Peyer's patch (tissue), 4 donors: Measurements from ENCODE around the gene LRBA.

Experiments used
- CTCF ChIP-seq, 6 experiments: fragments of 450-650 bp in 4 of 6; fragments of 200-600 bp in 2 of 6; sonication (generic) in 1 of 6; IDR thresholded peaks; one replicate each; pipeline ENCODE4 v1.5.1; 2017 to 2019; ENCODE audit warnings: antibody characterized with exemption in 6 of 6, mild to moderate bottlenecking in 3 of 6, moderate library complexity in 1 of 6
- POLR2A ChIP-seq, 2 donors: fragments of 450-650 bp; IDR thresholded peaks; one replicate each; pipeline ENCODE4 v1.5.1; 2017; ENCODE audit warnings: antibody characterized with exemption in 2 of 2, mild to moderate bottlenecking in 2 of 2, moderate library complexity in 2 of 2

GRCh38 chr4:150546286-150546685, 468.8 kb downstream of the LRBA start:
- no peak for TF ChIP-seq CTCF (IDR thresholded peaks at IDR 0.05)
- no peak for TF ChIP-seq POLR2A (IDR thresholded peaks at IDR 0.05)
